Activated CD4-positive, alpha-beta memory T cell treated with anti-CD3 and anti-CD28 coated beads, Interleukin-2, amount 10 ng/mL, durations not matched to agents 7 days and 5 days (primary cell): ENCODE measurements around the gene ERCC6L2. TPM values are rescaled to one million over a fixed set of nuclear protein-coding genes. Genes with fewer than 3 reads are reported as not detected.

Source experiments
- CTCF ChIA-PET: fragments of 350-600 bp; sonication (Branson Sonifier 250); formaldehyde crosslinking; loops from one replicate; lab custom pipeline; 2021; ENCODE audit warnings: antibody characterized with exemption, inconsistent platforms; lab: Charles Lee
- POLR2A ChIA-PET: fragments of 350-600 bp; sonication (Branson Sonifier 250); formaldehyde crosslinking; loops from one replicate; lab custom pipeline; 2021; ENCODE audit warnings: antibody characterized with exemption; lab: Charles Lee
- DNase-seq: peaks from one replicate; pipeline ENCODE4 v3.0.0-alpha.2; 2020
- H3K27ac Mint-ChIP-seq: one replicate; pipeline ENCODE4 v1.8.0; 2021; ENCODE audit warnings: mild to moderate bottlenecking, mixed read lengths
- H3K27me3 Mint-ChIP-seq: one replicate; pipeline ENCODE4 v1.8.0; 2021; ENCODE audit warnings: mixed read lengths
- H3K36me3 Mint-ChIP-seq: one replicate; pipeline ENCODE4 v1.8.0; 2021; ENCODE audit warnings: low read depth, mixed read lengths
- H3K4me1 Mint-ChIP-seq: one replicate; pipeline ENCODE4 v1.8.0; 2021; ENCODE audit warnings: mixed read lengths
- H3K4me3 Mint-ChIP-seq: one replicate; pipeline ENCODE4 v1.8.0; 2021; ENCODE audit warnings: mild to moderate bottlenecking, mixed read lengths
- H3K9me3 Mint-ChIP-seq: one replicate; pipeline ENCODE4 v1.8.0; 2021; ENCODE audit warnings: mixed read lengths
- total RNA-seq, 2 experiments: library from RNA; stranded (reverse); gene quantifications; one replicate each; pipeline ENCODE4 v1.2.3, GENCODE V29; 2021

The ERCC6L2 gene
- total RNA-seq, 2 experiments from 2014 or later, result 27.7 to 28.5 TPM

DNA sequence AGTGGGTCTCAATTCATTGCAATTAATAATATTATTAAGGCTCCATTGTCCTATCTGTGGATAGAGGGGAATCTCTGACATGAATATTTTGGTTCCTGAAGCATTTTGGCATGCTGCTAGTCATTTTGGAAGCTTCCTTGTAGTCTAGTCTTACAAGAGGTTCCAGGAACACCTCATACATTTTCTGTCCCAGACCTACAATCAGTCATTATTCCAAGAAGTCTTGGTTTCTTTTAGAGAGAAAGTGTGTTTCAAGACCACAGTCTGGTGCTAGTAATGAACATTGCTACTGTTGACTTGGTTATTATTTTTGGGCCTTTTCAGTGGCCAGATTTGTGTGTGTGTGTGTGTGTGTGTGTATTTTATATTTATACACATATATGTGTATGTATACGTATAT lies 98.9 kb downstream of the ERCC6L2 start:
- H3K36me3 Mint-ChIP-seq, result peaks cover 64% of the 10 kb centered on the region
- H3K4me3 Mint-ChIP-seq, result no peak overlapping the region
- CTCF ChIA-PET, result no interaction called here
- peaks cover 8% of the 10 kb centered on the region for H3K9me3 Mint-ChIP-seq
- peaks cover 13% of the 10 kb centered on the region for H3K4me1 Mint-ChIP-seq
- H3K27ac Mint-ChIP-seq, result no peak overlapping the region
- DNase-seq, result no peak
- no peaks in the 10 kb centered on the region for H3K27me3 Mint-ChIP-seq
- POLR2A ChIA-PET, result no interaction called here

DNA sequence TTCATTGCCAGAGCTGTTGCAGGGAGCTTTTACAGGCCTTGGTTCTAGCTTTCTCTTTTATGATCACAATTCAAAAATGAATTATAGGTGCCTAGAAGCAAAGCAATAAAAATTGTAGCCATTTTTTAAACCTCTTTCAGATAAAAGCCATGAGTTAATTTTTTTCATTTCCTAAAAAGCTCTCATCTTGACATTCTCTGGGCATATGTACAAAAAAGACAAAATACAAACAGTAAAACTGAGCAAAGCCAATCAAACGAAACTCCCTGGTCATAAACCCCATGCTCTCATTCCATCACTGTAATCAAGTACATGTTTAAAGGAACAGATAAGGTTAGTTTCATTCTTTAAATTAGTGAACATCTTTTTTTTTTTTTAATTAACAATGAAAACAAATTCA lies 101.9 kb downstream of the ERCC6L2 start:
- POLR2A ChIA-PET, result no interaction called here

DNA sequence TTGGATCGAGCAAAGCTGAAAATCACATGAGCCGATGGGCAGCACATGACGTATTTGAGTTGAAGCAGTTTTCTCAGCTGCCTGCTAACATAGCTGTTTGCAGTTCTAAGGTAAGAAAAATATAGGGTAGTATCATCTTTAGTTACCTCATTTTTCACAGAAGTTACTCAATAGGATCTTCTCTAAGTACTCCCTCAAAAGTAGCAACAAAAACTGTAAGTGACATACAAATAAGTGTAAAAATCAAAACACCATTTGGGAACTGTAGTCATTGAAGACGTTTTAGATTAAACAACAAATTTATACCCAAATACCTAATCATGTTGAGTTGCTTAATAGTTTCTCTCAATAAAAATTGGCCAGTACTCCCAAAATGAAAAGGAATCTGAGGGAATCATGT lies 102.6 kb downstream of the ERCC6L2 start:
- no peak overlapping the region for H3K4me3 Mint-ChIP-seq

More for the DNA sequence above, 101.9 kb downstream of the ERCC6L2 start:
- CTCF ChIA-PET, result no interaction called here
- no peak overlapping the region for H3K27ac Mint-ChIP-seq
- H3K27me3 Mint-ChIP-seq, result no peaks in the 10 kb centered on the region
- H3K4me3 Mint-ChIP-seq, result no peak overlapping the region
- peaks cover 8% of the 10 kb centered on the region for H3K9me3 Mint-ChIP-seq
- H3K36me3 Mint-ChIP-seq, result peaks cover 62% of the 10 kb centered on the region
- peaks cover 30% of the 10 kb centered on the region for H3K4me1 Mint-ChIP-seq
- DNase-seq, result no peak

DNA sequence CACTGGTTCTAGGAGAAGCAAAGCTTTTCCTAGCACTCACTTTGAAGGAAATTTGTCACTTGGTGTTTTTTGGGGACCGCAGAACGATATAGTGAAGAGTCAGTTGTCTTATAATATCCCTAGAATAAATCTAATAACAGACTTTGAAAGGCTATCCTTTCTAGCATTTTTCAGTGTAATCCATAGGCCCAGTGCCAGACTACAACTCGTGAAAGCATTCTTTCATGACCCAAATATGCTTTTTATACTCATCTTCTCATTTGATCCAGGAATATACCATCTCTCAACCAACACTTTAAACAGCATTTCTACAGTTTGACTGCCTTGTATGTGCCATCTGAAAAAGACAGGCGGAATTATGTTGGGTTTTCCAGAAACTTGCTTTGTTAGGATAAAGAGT lies 104.0 kb downstream of the ERCC6L2 start:
- Mint-ChIP-seq H3K4me1 (peaks cover 24% of the 10 kb centered on the region), H3K36me3 (peaks cover 52% of the 10 kb centered on the region), H3K4me3 (no peak overlapping the region), H3K27ac (no peak overlapping the region), H3K27me3 (no peaks in the 10 kb centered on the region), H3K9me3 (peaks cover 6% of the 10 kb centered on the region)
- ChIA-PET POLR2A (no interaction called here), CTCF (interaction anchor here (0.6 kb wide), 1 partner anchor 414 kb away, joined by 3 read pairs; no protein-coding TSS in a partner anchor)
- DNase-seq, result no peak

More for the DNA sequence above, 102.6 kb downstream of the ERCC6L2 start:
- Mint-ChIP-seq H3K27me3 (no peaks in the 10 kb centered on the region), H3K4me1 (peaks cover 30% of the 10 kb centered on the region), H3K36me3 (peaks cover 55% of the 10 kb centered on the region), H3K27ac (no peak overlapping the region), H3K9me3 (peaks cover 6% of the 10 kb centered on the region)
- DNase-seq, result no peak
- CTCF ChIA-PET, result no interaction called here
- POLR2A ChIA-PET, result no interaction called here

DNA sequence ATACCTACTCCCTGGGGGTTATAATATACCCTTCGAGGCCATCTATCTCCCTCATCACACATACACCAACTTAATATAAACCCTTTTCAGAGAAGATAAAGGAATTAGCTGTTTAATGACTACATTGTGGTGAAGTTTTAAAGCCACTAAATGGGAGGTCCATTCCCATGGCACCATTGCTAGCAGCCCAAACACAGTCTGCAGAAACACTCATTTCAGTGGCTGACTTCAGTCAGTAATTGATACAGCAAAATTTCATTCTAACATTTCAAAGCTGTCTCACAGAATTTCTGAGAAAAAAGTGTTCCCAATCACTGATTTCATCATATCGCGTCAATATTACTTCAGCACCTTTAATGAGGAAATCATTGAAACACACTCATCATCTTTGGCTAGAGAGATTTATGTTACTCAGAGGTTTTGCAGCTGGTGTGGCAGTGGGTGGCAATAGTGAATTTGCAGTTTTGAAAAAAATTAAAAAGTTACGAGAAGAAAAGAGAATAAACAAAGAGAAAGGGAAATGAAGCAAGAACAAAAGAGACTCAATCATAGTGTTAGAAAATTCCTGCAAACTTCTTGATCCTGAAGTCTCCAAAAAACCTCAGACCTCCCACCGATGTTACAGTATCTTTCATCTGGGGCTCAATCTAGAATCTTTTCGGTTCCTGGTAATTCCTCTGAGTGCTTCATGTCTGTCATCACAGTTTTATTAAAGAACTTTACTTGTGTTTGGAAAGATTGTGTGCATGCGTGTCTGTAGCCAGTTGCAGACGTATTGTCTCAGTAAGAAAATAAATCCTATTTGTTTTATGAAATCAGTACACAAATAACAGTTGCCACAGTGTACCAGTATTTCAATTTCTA lies 105.0 kb downstream of the ERCC6L2 start:
- peaks cover 19% of the 10 kb centered on the region for H3K4me1 Mint-ChIP-seq

DNA sequence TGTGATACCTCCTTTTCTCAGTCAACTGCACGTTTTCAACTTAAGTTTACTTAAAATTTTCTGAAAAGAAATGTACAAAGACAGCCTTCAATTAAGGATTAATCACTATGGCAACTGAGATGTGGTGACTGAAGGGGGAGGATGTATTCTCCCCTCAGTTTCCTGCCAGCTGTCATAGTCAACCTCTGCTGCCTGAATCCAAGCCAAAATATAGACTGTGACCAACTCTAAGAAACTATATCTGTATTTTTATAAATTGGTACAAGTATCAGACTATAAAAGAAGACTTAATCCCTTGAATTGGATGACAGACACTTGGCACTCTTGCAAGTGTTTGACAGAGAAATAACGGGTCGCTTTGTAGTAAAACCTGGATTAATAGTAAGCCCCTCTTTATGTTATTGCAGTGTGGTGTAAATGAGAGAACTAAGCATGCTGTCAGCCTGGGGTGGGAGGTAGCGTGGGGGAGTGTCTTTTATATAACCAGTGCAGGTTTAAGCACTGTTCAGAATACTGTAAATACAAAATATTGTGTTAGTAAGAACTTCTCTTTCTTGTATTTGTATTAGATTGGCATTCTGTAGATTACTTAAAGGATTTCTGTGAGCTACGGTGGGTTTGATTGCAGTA lies 106.4 kb downstream of the ERCC6L2 start:
- CTCF ChIA-PET, result no interaction called here

More for the DNA sequence above, 105.0 kb downstream of the ERCC6L2 start:
- H3K36me3 Mint-ChIP-seq, result peaks cover 54% of the 10 kb centered on the region
- no peak overlapping the region for H3K4me3 Mint-ChIP-seq
- no peak overlapping the region for H3K27ac Mint-ChIP-seq
- CTCF ChIA-PET, result no interaction called here
- peaks cover 6% of the 10 kb centered on the region for H3K9me3 Mint-ChIP-seq
- DNase-seq, result no peak
- H3K27me3 Mint-ChIP-seq, result no peaks in the 10 kb centered on the region
- POLR2A ChIA-PET, result no interaction called here

DNA sequence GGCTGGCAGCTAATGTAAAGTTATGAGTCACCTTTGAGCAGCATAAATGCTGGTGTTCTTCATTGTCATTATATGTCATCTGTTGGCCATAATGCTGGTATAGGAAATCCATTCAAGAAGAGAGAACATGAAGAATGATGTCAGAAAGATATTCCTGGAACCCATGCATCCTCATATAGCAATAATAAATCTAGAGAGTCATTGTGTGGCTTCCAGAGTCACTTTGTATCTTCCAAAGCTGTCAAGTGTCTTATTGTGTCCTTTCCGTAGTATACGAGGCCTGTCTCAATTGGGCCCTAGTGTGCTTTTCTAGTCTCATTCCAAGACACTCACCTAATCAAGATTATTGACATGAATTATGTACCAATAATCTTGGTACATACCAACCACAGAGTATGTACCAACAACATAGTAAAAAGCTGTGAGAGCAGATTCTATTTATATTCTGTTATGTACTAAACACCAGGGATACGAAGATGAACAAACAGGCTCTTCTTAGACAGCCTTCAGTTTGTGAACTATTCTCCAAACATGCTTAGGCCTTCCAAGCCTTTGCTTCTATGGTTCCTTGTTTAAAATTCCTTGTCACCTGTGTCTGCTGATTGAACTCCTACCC lies 110.1 kb downstream of the ERCC6L2 start:
- Mint-ChIP-seq H3K36me3 (peaks cover 41% of the 10 kb centered on the region), H3K9me3 (peaks cover 11% of the 10 kb centered on the region), H3K4me1 (peaks cover 13% of the 10 kb centered on the region), H3K27ac (no peak overlapping the region), H3K27me3 (no peaks in the 10 kb centered on the region), H3K4me3 (no peak overlapping the region)
- no peak for DNase-seq
- POLR2A ChIA-PET, result no interaction called here
- CTCF ChIA-PET, result no interaction called here

More for the DNA sequence above, 106.4 kb downstream of the ERCC6L2 start:
- peaks cover 17% of the 10 kb centered on the region for H3K4me1 Mint-ChIP-seq
- H3K36me3 Mint-ChIP-seq, result peaks cover 51% of the 10 kb centered on the region
- DNase-seq, result no peak
- no peak overlapping the region for H3K4me3 Mint-ChIP-seq
- H3K27ac Mint-ChIP-seq, result no peak overlapping the region
- POLR2A ChIA-PET, result no interaction called here
- H3K27me3 Mint-ChIP-seq, result no peaks in the 10 kb centered on the region
- peaks cover 2% of the 10 kb centered on the region for H3K9me3 Mint-ChIP-seq

DNA sequence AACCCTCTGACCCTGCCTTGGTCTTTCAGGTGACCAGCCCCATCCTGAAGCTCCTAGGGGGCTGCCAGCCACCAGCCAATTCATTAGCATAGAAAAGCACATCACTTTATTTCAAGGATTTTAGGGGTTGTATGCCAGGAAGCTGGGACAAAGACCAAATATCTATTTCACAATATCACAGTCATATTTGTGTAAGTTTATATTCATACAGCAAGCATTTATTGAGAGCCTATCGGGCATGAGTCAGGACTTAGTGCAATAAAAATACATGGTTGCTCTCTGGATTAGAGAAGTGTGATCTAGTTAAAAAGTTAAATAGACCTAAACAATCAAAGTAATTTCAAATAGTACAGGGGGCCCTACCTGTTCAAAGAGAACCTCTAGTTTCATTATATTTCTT lies 113.8 kb downstream of the ERCC6L2 start:
- Mint-ChIP-seq H3K4me1 (no peaks in the 10 kb centered on the region), H3K27ac (no peak overlapping the region), H3K27me3 (no peaks in the 10 kb centered on the region), H3K36me3 (peaks cover 51% of the 10 kb centered on the region), H3K9me3 (peaks cover 11% of the 10 kb centered on the region), H3K4me3 (no peak overlapping the region)
- CTCF ChIA-PET, result no interaction called here
- POLR2A ChIA-PET, result no interaction called here
- DNase-seq, result no peak

DNA sequence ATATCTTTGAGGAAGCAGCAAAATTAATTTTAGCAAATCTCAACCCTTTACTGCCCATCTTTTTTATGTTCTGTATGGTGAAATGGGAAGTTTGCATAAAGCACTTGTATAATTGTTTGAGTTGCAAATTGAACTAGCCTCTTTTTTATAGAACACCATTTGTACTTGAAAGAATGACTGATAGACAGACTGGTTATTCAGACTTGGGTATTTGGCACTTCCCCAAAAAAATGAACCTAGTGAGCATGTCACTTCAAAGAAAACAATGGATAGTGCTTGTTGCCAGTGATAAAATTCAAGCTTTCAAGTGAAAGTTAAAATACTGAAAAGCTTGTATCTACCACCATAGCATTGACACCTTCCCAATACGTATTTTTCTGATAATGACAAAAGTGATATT lies 115.8 kb downstream of the ERCC6L2 start:
- Mint-ChIP-seq H3K4me3 (no peak overlapping the region), H3K36me3 (peaks cover 41% of the 10 kb centered on the region), H3K4me1 (peaks cover 2% of the 10 kb centered on the region), H3K9me3 (peaks cover 13% of the 10 kb centered on the region), H3K27me3 (no peaks in the 10 kb centered on the region), H3K27ac (no peak overlapping the region)
- ChIA-PET POLR2A (interaction anchor here (0.9 kb wide), 1 partner anchor 18 kb away, joined by 3 read pairs; no protein-coding TSS in a partner anchor), CTCF (no interaction called here)
- DNase-seq, result no peak

DNA sequence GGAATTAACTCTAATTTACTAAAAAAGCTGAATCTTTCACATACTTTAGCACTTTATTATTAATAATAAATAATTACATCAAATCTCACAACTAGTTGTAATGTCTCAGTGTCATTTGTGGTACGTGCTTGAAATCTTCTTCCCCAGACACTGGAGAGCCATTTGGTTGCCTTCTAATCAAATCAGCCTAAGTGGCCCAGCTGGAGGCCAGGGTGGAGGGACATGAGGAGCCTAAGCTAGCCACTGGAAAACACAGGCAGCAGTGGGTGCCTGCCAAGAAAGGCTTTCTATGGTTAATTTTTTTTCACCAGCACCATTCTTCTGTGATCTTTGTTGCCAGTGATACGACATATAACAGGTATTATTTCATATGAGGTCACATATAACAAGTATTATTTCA lies 117.0 kb downstream of the ERCC6L2 start:
- Mint-ChIP-seq H3K36me3 (peaks cover 34% of the 10 kb centered on the region), H3K27ac (no peak overlapping the region), H3K27me3 (no peaks in the 10 kb centered on the region), H3K4me3 (no peak overlapping the region), H3K4me1 (peaks cover 2% of the 10 kb centered on the region), H3K9me3 (peaks cover 5% of the 10 kb centered on the region)
- DNase-seq, result no peak
- CTCF ChIA-PET, result no interaction called here
- POLR2A ChIA-PET, result no interaction called here

DNA sequence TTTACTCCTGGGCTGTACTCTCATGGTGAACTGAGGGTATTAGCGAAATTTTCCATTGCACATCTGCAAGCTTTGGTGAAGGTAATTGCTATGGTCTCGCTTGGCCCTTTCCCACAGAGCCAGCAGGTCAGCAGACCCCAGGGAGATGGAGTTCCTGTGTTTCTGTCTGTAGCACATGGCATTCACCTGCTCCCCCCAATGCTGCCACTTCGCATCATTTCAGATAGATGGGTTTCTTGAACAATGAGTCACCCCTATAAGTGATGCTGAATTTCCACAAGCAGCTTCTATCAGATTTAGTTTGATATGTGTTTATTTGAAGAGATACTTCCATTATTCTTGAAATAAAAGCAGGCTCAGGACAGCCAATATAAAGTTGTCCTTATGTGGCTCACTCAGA lies 117.8 kb downstream of the ERCC6L2 start:
- no peak overlapping the region for H3K27ac Mint-ChIP-seq
- no peak for DNase-seq
- CTCF ChIA-PET, result no interaction called here
- H3K4me3 Mint-ChIP-seq, result no peak overlapping the region
- peaks cover 2% of the 10 kb centered on the region for H3K4me1 Mint-ChIP-seq
- no peaks in the 10 kb centered on the region for H3K27me3 Mint-ChIP-seq
- peaks cover 5% of the 10 kb centered on the region for H3K9me3 Mint-ChIP-seq
- POLR2A ChIA-PET, result no interaction called here
- H3K36me3 Mint-ChIP-seq, result peaks cover 32% of the 10 kb centered on the region

DNA sequence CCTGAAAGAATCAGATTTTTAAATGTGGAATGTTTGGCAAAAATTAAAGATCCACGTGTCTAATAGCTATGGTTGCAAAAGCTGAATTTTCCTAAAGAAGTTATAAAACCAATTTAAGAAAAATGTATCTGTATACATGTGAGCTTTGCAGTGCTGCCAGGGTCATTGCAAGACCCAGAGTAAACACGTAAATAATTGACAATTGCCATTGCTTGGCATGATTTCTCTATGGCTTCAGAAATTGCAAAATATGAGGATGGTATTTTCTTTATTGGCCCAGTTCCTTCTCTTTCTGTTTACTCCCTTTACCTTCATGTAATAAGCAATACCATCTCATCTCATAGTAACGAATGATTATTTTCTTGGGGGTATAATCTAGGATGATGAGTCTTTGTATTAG lies 123.9 kb downstream of the ERCC6L2 start:
- CTCF ChIA-PET, result interaction anchor here (1.6 kb wide), 1 partner anchor 30 kb away, joined by 3 read pairs; no protein-coding TSS in a partner anchor
- POLR2A ChIA-PET, result no interaction called here

DNA sequence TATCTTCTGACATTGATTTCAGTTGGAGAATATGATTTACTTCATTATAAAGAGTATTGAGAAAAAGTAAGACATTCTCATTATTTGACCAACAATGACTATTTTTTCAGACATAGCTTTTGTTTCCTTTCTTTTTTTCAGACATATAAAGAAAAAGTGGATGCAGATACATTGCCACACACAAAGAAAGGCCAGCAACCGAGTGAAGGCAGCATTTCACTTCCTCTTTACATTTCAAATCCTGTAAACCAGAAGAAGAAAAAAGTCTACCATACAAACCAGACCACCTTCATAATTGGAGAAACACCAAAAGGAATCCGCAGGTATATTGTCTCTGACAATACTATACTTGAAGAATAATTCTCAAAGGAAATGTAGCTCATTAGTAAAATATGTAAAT lies 128.9 kb downstream of the ERCC6L2 start:
- no peak for DNase-seq
- peaks cover 13% of the 10 kb centered on the region for H3K4me1 Mint-ChIP-seq
- H3K27me3 Mint-ChIP-seq, result no peaks in the 10 kb centered on the region
- no peak overlapping the region for H3K4me3 Mint-ChIP-seq
- ChIA-PET CTCF (no interaction called here), POLR2A (no interaction called here)
- no peak overlapping the region for H3K27ac Mint-ChIP-seq
- H3K36me3 Mint-ChIP-seq, result peaks cover 19% of the 10 kb centered on the region
- H3K9me3 Mint-ChIP-seq, result peaks cover 6% of the 10 kb centered on the region

More for the DNA sequence above, 123.9 kb downstream of the ERCC6L2 start:
- peaks cover 8% of the 10 kb centered on the region for H3K9me3 Mint-ChIP-seq
- no peak for DNase-seq
- H3K36me3 Mint-ChIP-seq, result peaks cover 25% of the 10 kb centered on the region
- no peak overlapping the region for H3K4me3 Mint-ChIP-seq
- no peak overlapping the region for H3K27ac Mint-ChIP-seq
- no peaks in the 10 kb centered on the region for H3K27me3 Mint-ChIP-seq
- peaks cover 2% of the 10 kb centered on the region for H3K4me1 Mint-ChIP-seq
